ENCODE data around the gene DCLK3.

DCLK3 gene

GRCh38 chr3:36761779-36762178 lies 2.6 kb downstream of the DCLK3 start:
- TF ChIP-seq TCF12 (IDR thresholded peaks at IDR 0.05; ENCODE audit: low read depth) (no peak), REST (IDR thresholded peaks at IDR 0.05; ENCODE audit: low read depth) (no peak), CEBPB (IDR thresholded peaks at IDR 0.05) (no peak), TAF1 (IDR thresholded peaks at IDR 0.05; ENCODE audit: low read depth) (no peak), ZBTB7A (IDR thresholded peaks at IDR 0.05; ENCODE audit: low read depth) (no peak), FOXM1 (IDR thresholded peaks at IDR 0.05; ENCODE audit: borderline replicate concordance, low read depth) (no peak)

GRCh38 chr3:36756269-36756668 lies 8.1 kb downstream of the DCLK3 start:
- TF ChIP-seq REST (IDR thresholded peaks at IDR 0.05; ENCODE audit: low read depth) (peak; percentile 75), CREB1 (IDR thresholded peaks at IDR 0.05; ENCODE audit: low read depth) (no peak)

- no peak for TF ChIP-seq USF1 (IDR thresholded peaks at IDR 0.05)
- no peak for TF ChIP-seq TAF1 (IDR thresholded peaks at IDR 0.05; ENCODE audit: low read depth)
- TF ChIP-seq ZBTB7A (IDR thresholded peaks at IDR 0.05; ENCODE audit: low read depth): no peak
- no peak for TF ChIP-seq YY1 (IDR thresholded peaks at IDR 0.05; ENCODE audit: low read depth)
These were observed 13.0 kb downstream of the DCLK3 start for GRCh38 chr3:36751326-36751725.

- no peak for TF ChIP-seq EP300 (IDR thresholded peaks at IDR 0.05; ENCODE audit: borderline replicate concordance)
- no peak for TF ChIP-seq TEAD4 (IDR thresholded peaks at IDR 0.05)
- no peak for TF ChIP-seq USF1 (IDR thresholded peaks at IDR 0.05)
- TF ChIP-seq EGR1 (IDR thresholded peaks at IDR 0.05): no peak
- no peak for TF ChIP-seq ZBTB7A (IDR thresholded peaks at IDR 0.05; ENCODE audit: low read depth)
- no peak for TF ChIP-seq REST (IDR thresholded peaks at IDR 0.05; ENCODE audit: low read depth)
- no peak for TF ChIP-seq CEBPB (IDR thresholded peaks at IDR 0.05)
- TF ChIP-seq RAD21 (IDR thresholded peaks at IDR 0.05; ENCODE audit: low read depth): no peak
- no peak for TF ChIP-seq FOXM1 (IDR thresholded peaks at IDR 0.05; ENCODE audit: borderline replicate concordance, low read depth)
- TF ChIP-seq TAF1 (IDR thresholded peaks at IDR 0.05; ENCODE audit: low read depth): no peak
- TF ChIP-seq NFIC (IDR thresholded peaks at IDR 0.05): no peak
- TF ChIP-seq CREB1 (IDR thresholded peaks at IDR 0.05; ENCODE audit: low read depth): no peak
These were observed 13.6 kb downstream of the DCLK3 start for GRCh38 chr3:36750737-36751136.

GRCh38 chr3:36744763-36745162 lies 19.6 kb downstream of the DCLK3 start:
- no peak for TF ChIP-seq EP300 (IDR thresholded peaks at IDR 0.05; ENCODE audit: borderline replicate concordance)
- TF ChIP-seq TEAD4 (IDR thresholded peaks at IDR 0.05): no peak
- TF ChIP-seq YY1 (IDR thresholded peaks at IDR 0.05; ENCODE audit: low read depth): no peak
- TF ChIP-seq TCF12 (IDR thresholded peaks at IDR 0.05; ENCODE audit: low read depth): no peak
- TF ChIP-seq FOXM1 (IDR thresholded peaks at IDR 0.05; ENCODE audit: borderline replicate concordance, low read depth): no peak
- no peak for TF ChIP-seq MAX (IDR thresholded peaks at IDR 0.05)
- no peak for TF ChIP-seq RAD21 (IDR thresholded peaks at IDR 0.05; ENCODE audit: low read depth)
- TF ChIP-seq EGR1 (IDR thresholded peaks at IDR 0.05): no peak
- TF ChIP-seq ZBTB7A (IDR thresholded peaks at IDR 0.05; ENCODE audit: low read depth): no peak
- TF ChIP-seq NFIC (IDR thresholded peaks at IDR 0.05): no peak
- TF ChIP-seq CEBPB (IDR thresholded peaks at IDR 0.05): no peak
- TF ChIP-seq TAF1 (IDR thresholded peaks at IDR 0.05; ENCODE audit: low read depth): no peak

- TF ChIP-seq FOXM1 (IDR thresholded peaks at IDR 0.05; ENCODE audit: borderline replicate concordance, low read depth): no peak
These were observed 20.5 kb downstream of the DCLK3 start for GRCh38 chr3:36743826-36744225.

Data from Ishikawa (cell line).